ENCODE measurements around the gene PIK3CB.
"Not testable (repeated sequence)": the region's sequence is repeated elsewhere in the genome, so short reads cannot be mapped to it uniquely, and the experiment has no call there.

Gene PIK3CB

GRCh38 chr3:138802223-138802622, 32.5 kb downstream of the PIK3CB start:
- DNase-seq, result not testable (repeated sequence)

GRCh38 chr3:138801792-138802191, 32.9 kb downstream of the PIK3CB start:
- no peak for DNase-seq

DNA sequence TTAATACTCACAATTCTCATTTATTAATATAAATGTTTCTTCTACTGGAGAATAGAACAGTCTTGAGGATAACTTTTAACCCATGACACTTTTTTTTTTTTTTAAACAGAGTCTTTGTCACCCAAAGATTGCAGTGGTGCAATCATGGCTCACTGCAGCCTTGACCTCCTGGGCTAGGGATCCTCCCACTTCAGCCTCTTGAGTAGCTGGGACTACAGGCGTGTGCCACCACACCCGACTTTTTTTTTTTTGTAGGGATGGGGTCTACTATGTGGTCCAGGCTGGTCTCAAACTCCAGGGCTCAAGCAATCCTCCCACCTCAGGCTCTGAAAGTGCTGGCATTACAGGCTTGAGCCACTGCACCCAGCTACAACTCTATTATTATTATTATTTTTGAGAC, 34.5 kb downstream of the PIK3CB start:
- DNase-seq, result no peak

- DNase-seq, result no peak
Observed at GRCh38 chr3:138799822-138800221, 34.9 kb downstream of the PIK3CB start.

DNA sequence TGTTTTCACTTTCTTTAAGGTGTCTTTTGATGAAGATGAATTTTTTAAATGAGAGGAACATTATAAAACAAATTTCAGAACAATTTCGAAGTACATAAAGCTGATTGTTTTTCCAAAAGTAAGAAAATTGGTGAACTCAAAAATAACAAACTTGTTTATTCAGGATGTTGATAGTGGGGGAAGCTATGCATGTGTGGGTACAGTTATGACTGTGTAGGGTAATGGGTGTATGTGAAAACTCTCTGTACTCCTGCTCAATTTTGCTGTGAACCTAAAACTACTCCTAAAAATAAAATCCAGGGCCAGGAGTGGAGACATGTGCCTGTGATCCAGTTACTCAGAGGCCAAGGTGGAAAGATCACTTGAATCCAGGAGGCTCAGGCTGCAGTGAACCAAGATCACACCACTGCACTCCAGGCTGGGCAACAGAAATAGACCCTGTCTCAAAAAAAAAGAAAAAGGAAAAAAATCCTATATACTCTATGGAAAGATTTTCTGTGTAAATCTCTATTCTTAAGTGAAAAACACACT, 37.2 kb downstream of the PIK3CB start:
- DNase-seq, result no peak

DNA sequence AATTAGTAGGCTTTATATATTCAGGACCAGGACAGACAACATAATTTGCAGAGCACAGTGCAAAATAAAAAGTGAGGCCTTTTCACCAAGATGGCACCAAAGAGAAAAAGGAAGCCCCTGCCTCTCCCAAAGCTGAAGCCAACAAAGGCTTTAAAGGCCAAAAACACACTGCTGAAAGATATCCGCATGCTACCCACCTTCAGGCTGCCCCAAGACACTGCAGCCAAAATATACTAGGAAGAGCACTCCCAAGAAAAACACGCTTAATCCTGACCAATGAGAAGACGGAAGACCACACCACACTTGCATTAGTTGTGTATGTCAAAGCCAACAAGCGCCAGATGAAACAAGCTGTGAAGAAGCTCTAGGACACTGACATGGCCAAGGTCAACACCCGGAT, 38.0 kb downstream of the PIK3CB start:
- DNase-seq, result no peak

DNA sequence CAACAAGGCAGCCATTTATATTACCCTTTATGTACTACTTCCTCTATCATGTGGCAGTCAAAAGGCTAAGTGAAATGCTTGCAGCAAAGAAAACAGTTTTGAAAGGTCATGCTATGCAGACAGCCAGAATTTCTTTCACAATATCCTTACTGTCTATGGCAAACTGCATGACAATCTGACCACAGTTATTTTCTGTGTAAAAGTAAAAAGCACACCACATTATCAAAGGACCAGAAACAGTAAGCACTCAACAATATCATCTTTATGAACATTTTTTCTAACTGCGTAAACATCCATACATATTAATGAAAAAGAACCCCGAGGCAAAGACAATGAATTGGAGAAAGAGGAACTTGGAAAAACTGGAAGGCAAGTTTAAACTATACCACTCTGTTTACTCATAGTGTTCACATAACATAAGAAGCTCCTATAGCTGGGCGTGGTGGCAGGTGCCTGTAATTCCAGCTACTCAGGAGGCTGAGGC, 47.9 kb downstream of the PIK3CB start:
- no peak for DNase-seq

GRCh38 chr3:138785951-138786350, 48.8 kb downstream of the PIK3CB start:
- no peak for DNase-seq

GRCh38 chr3:138785362-138785857, 49.3 kb downstream of the PIK3CB start:
- DNase-seq, result not testable (repeated sequence)

DNA sequence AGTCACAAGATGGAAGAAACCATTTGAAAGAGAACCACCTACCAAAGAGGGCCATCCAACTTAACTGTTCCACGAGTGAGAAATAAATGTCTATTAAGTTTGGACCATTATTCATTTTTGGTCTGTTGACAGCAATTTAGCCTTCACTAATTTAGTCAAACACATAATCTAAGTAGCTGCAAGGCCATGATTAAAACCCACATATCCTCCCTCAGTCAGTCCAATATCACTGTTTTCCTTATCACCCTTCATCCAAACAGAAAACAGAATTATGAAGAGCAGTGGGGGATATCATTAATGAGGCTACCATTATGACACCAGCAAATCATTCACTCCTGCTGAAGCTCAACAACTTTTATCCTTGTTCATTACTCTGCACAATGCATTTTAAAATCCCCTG, 52.0 kb downstream of the PIK3CB start:
- DNase-seq, result no peak

DNA sequence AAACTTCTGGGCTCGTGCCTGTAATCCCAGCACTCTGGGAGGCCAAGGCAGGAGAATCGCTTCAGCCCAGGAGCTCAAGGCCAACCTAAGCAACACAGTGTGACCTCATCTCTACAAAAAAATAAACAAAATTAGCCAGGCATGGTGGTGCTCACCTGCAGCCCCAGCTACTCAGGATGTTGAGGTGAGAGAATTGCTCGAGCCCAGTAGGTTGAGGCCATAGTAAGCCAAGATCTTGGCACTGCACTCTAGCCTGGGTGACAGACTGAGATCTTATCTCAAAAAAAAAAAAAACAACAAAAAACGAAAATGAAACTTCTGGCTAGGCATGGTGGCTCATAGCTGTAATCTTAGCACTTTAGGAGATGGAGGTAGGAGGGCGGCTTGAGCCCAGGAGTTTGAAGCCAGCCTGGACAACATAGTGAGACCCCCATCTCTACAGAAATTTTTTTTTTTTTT, 53.7 kb downstream of the PIK3CB start:
- DNase-seq, result no peak

DNA sequence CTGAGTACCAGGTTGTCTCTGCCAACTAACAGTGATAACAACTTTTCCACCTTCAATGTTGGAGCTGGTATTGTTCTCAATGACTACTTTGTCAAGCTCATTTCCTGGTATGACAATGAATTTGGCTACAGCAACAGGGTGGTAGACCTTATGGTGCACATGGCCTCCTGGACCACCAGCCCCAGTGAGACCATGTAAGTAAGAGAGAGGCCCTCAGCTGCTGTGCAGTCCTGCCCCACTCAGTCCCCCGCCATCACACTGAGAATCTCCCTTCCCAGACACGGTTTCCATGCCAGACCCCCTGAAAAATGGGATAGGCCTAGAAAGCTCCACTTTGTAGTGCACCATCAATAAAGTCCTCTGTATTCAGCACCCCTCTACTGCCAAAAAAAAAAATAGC, 56.1 kb downstream of the PIK3CB start:
- no peak for DNase-seq

GRCh38 chr3:138776961-138777360, 57.8 kb downstream of the PIK3CB start:
- no peak for DNase-seq

- no peak for DNase-seq
Observed at GRCh38 chr3:138775254-138775595, 59.5 kb downstream of the PIK3CB start.

DNA sequence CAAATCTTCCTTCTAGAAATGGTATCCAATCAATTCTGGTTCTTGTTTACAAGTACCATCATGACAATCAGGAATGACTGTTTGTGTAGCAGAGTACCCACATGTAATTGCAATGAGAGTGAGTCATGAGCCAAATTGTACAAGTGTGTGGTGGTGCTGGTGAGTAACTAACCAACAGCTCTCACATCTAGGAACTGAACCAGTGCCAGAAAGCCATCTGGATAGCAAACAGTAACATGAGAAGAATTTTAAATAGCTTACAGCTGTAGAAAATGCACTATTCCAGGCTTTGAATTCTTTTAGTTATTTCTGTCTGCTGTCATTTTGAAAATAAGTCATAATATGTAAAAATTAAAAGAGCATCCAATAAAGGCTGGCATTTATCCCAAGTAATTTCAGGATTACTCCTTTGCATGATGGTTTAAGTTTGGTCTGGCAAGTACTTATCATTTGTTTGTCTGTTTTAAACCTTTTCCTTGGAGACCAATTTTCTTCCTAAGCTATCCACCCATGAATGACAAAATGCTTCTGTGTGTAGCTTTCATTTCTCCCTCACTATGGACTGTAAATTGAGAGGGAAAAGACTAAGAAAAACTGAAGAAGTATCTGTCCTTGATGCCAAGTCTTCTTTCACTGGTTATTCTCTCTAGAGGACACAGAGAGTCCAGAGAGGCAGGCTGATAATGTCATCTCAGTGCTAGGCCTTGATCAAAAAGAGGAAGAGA, 60.0 kb downstream of the PIK3CB start:
- DNase-seq, result peak; percentile 95

DNA sequence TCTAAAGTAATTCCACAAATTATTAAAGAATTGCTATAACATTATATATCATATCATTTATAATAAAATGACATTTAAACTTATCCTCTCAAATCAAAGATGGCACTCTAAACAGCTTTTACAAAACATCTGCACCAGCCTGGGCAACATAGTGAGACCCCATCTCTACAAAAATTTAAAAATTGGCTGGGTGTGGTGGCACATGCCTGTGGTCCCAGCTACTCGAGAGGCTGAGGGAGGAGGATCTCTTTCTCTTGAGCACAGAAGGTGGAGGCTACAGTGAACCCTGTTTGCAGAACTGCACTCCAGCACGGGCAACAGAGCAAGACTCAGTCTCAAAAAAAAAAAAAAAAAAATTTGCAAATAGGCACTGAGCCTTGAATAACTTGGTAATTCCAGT, 63.1 kb downstream of the PIK3CB start:
- no peak for DNase-seq

DNA sequence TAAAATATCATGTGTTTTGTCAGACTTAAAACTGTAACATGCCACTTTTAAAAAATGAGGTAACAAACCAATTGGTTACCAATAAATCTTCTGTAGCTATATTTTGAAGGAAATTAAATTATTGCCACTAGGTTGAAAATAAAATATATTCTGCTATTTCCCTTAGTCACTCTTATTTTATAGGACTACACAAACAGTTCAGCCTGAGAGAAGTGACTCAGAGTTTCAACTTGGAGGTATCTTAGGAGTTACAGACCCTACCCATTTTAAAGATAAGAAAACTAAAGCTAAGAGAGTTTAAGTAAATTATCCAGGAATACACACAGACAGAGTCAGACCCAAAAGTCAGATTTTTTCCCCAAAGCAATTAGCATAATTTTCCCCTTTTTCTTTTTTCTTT, 65.1 kb downstream of the PIK3CB start:
- DNase-seq, result no peak

GRCh38 chr3:138768946-138769345, 65.8 kb downstream of the PIK3CB start:
- DNase-seq, result no peak

GRCh38 chr3:138768125-138768524, 66.6 kb downstream of the PIK3CB start:
- DNase-seq, result no peak

DNA sequence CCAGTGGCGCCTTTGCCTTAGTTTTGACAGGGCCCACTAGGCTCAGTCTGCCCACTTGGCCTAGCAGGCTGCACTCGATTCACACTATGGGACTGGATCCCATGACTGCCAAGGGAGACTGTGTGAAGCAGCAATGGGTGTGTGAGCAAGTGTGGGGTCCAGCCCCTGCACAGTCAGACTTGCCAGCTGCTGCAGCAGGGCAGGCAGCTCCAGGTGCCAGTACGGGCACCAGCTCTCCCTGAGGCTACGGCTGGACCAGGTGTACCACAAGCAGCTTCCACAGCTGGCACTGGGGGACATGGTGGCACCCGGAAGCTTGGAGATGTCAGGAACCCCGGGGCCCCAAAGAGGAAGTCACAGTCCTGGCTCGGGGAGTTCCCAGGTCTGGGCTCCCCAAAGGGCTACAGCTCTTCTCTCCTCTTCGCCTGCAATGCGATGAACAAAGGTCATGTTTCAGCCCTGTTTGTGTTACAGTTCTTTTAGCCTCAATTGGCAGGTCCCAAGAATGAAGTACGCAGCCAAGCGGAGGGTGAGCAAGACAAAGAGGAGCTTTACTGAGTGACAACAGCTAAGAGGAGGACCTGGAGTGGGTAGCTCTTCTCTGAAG, 67.1 kb downstream of the PIK3CB start:
- DNase-seq, result no peak

- DNase-seq, result no peak
Observed at GRCh38 chr3:138761002-138761401, 73.7 kb downstream of the PIK3CB start.

DNA sequence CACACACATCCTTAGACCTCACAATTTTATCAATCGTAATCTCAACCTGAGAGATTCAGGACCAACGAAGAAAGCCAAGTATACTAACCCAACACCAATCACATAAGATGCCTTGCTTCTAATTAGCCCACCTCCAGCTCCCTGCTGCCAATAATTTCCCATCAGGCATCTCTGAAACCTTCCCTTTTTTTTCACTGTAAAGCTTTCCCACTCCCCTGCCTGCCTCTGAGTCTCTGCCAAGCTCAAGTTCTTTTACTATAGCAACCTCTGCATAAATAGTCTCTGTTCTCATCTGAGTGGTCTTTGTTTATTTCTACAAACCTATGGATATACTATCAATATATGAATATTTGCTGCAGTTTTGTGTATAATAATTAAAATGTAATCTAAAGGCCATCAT, 86.5 kb downstream of the PIK3CB start:
- peak; percentile 54 for DNase-seq

DNA sequence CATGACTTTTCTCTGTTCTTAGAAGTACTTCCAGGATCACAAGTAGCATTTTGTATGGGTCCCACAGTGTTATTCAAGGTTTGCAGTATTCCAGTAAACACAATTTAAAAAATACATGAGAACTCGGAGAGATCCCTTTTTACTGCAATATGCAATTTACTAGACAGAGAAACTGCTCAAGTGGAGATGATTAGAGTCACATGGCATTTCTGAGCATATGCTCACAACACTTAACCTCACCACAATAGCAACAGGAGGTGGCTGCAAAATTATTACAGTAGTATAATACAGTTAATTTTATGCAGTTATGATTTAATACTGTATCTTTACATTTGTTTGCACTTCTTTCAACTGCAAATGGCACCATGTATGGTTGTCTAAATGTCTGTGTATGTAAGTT, 87.5 kb downstream of the PIK3CB start:
- peak; percentile 23 for DNase-seq

DNA sequence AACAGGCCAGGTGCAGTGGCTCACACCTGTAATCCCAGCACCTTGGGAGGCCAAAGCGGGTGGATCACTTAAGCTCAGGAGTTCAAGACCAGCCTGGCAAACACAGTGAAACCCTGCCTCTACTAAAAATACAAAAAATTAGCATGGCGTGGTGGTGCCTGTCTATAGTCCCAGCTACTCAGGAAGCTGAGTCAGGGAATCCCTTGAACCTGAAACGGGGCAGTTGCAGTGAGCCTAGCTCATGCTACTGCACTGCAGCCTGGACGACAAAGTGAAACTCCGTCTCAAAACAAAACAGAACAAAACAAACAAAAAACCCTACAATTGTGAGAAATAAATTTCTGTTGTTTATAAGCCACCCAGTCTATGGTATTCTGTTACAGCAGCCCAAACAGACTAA, 94.7 kb downstream of the PIK3CB start:
- no peak for DNase-seq

All from DMS 273 treated with DMSO at 0.1 percent for 48 hours (cell line).